OCI-LY7 (cell line): Measurements from ENCODE around the gene TMEM204. TPM values are rescaled to one million over a fixed set of nuclear protein-coding genes. Genes with fewer than 3 reads are reported as not detected.

Experiments
- BruUV-seq: library from RNA; stranded (reverse); fragments of 400-500 nt; replicated peaks from 2 replicates; lab custom pipeline; 2021; lab: Mats Ljungman, UMichigan
- CTCF ChIA-PET: fragments of 300-600 bp; sonication (Branson Sonifier 250); formaldehyde crosslinking; loops from one replicate; lab custom pipeline; 2022; ENCODE audit warnings: antibody characterized with exemption; ENCODE audit not compliant: unreplicated experiment; lab: Charles Lee
- POLR2A ChIA-PET: fragments of 300-600 bp; sonication (Branson Sonifier 250); formaldehyde crosslinking; loops from one replicate; lab custom pipeline; 2022; ENCODE audit warnings: antibody characterized with exemption; lab: Charles Lee
- DNase-seq: peaks from one replicate; pipeline ENCODE4 v3.0.0-alpha.2; 2015; ENCODE audit warnings: low spot score
- H2AFZ ChIP-seq: fragments of 200-600 bp; sonication (generic), shearing (Covaris generic); 2 replicates; pipeline ENCODE4 v1.6.1; 2014; ENCODE audit warnings: mild to moderate bottlenecking, antibody characterized with exemption, low read length, moderate library complexity
- H3K27ac ChIP-seq: fragments of 200-600 bp; sonication (generic); 2 replicates; pipeline ENCODE4 v1.5.1; 2014; ENCODE audit warnings: mixed run types, low read depth, mild to moderate bottlenecking, moderate library complexity, low read length, inconsistent platforms; ENCODE audit not compliant: poor library complexity, severe bottlenecking
- H3K36me3 ChIP-seq: fragments of 200-600 bp; sonication (generic); 2 replicates; pipeline ENCODE4 v1.6.1; 2014; ENCODE audit warnings: mild to moderate bottlenecking, antibody characterized with exemption, low read length, moderate library complexity, mixed read lengths; ENCODE audit not compliant: insufficient read depth
- H3K4me1 ChIP-seq: fragments of 200-600 bp; sonication (generic); 2 replicates; pipeline ENCODE4 v1.5.1; 2014; ENCODE audit warnings: mild to moderate bottlenecking, low read length; ENCODE audit not compliant: insufficient read depth, poor library complexity, severe bottlenecking
- H3K4me2 ChIP-seq: fragments of 200-600 bp; sonication (generic); 2 replicates; pipeline ENCODE4 v1.6.1; 2014; ENCODE audit warnings: mild to moderate bottlenecking, low read length
- H3K4me3 ChIP-seq: fragments of 200-600 bp; sonication (generic); 2 replicates; pipeline ENCODE4 v1.5.1; 2014; ENCODE audit warnings: mild to moderate bottlenecking, low read depth, low read length; ENCODE audit not compliant: poor library complexity, severe bottlenecking
- H3K79me2 ChIP-seq: fragments of 200-600 bp; sonication (generic); 2 replicates; pipeline ENCODE4 v1.6.1; 2016; ENCODE audit warnings: low read depth, mild to moderate bottlenecking, low read length, moderate library complexity, mixed read lengths; ENCODE audit not compliant: insufficient read depth
- H3K9me2 ChIP-seq: fragments of 200-600 bp; sonication (generic); 2 replicates; pipeline ENCODE4 v1.6.1; 2016; ENCODE audit warnings: mild to moderate bottlenecking, low read length, mixed read lengths; ENCODE audit not compliant: insufficient read depth
- H3K9me3 ChIP-seq: fragments of 200-600 bp; sonication (generic); 2 replicates; pipeline ENCODE4 v1.6.1; 2014; ENCODE audit warnings: mild to moderate bottlenecking, mixed run types, low read length, mixed read lengths
- H4K20me1 ChIP-seq: fragments of 200-600 bp; sonication (generic); 2 replicates; pipeline ENCODE4 v1.6.1; 2014; ENCODE audit warnings: mild to moderate bottlenecking, antibody characterized with exemption, low read length, moderate library complexity, mixed read lengths; ENCODE audit not compliant: insufficient read depth
- CTCF ChIP-seq: fragments of 200-600 bp; sonication (generic); conservative IDR thresholded peaks from 2 replicates; pipeline ENCODE4 v1.5.1; 2014; ENCODE audit warnings: mild to moderate bottlenecking, antibody characterized with exemption, low read length, moderate library complexity, mixed read lengths
- EZH2phosphoT487 ChIP-seq: fragments of 200-600 bp; sonication (generic); IDR thresholded peaks from 2 replicates; pipeline ENCODE4 v1.6.1; 2018; ENCODE audit warnings: low read depth, borderline replicate concordance, mild to moderate bottlenecking, mixed run types, antibody characterized with exemption, low read length, moderate library complexity, mixed read lengths
- intact Hi-C: fragments of 100-400 bp; cut with micrococcal nuclease; formaldehyde crosslinking; loops from one replicate; pipeline ENCODE4 v1.10.0; 2022; ENCODE audit not compliant: unreplicated experiment
- total RNA-seq, 2 experiments: library from RNA; depleted of rRNA in 1 of 2; stranded (reverse); fragments of >200 nt in 1 of 2; shearing (Covaris generic) in 1 of 2; gene quantifications; 2 replicates each; pipeline ENCODE4 v1.2.3, GENCODE V29; 2014 to 2022

TMEM204 gene
- total RNA-seq, 2 experiments from 2014 or later, result not detected

- no TSS peak for BruUV-seq
- no peak overlapping the region for H3K27ac ChIP-seq
- H3K9me3 ChIP-seq, result no peaks in the 10 kb centered on the region
- H3K4me1 ChIP-seq, result no peaks in the 10 kb centered on the region
- ChIA-PET POLR2A (no interaction called here), CTCF (no interaction called here)
- no peak overlapping the region for H3K4me2 ChIP-seq
- H3K4me3 ChIP-seq, result no peak overlapping the region
- no peaks in the 10 kb centered on the region for H3K9me2 ChIP-seq
- no peaks in the 10 kb centered on the region for H3K36me3 ChIP-seq
- TF ChIP-seq EZH2phosphoT487 (no peak), CTCF (no peak)
- no peak for DNase-seq
- intact Hi-C loops, result no loop called here
- no peak overlapping the region for H2AFZ ChIP-seq
- H4K20me1 ChIP-seq, result no peaks in the 10 kb centered on the region
- H3K79me2 ChIP-seq, result no peaks in the 10 kb centered on the region
These were observed 18.7 kb downstream of the TMEM204 start for GRCh38 chr16:1552129-1552528.

- intact Hi-C loops, result no loop called here
- no peak overlapping the region for H3K4me3 ChIP-seq
- H3K9me2 ChIP-seq, result no peaks in the 10 kb centered on the region
- ChIA-PET POLR2A (no interaction called here), CTCF (no interaction called here)
- no peak for DNase-seq
- H2AFZ ChIP-seq, result no peak overlapping the region
- no peak overlapping the region for H3K4me2 ChIP-seq
- no peak overlapping the region for H3K27ac ChIP-seq
- H3K79me2 ChIP-seq, result no peaks in the 10 kb centered on the region
- no peak for TF ChIP-seq CTCF
- TF ChIP-seq EZH2phosphoT487, result no peak
- no peaks in the 10 kb centered on the region for H4K20me1 ChIP-seq
- no peaks in the 10 kb centered on the region for H3K4me1 ChIP-seq
- no peaks in the 10 kb centered on the region for H3K36me3 ChIP-seq
- no peaks in the 10 kb centered on the region for H3K9me3 ChIP-seq
- BruUV-seq, result no TSS peak
These were observed 20.7 kb downstream of the TMEM204 start for GRCh38 chr16:1553946-1554825.

GRCh38 chr16:1554826-1555445, 21.5 kb downstream of the TMEM204 start:
- Histone ChIP-seq H3K4me3 (no peak overlapping the region), H3K9me3 (no peaks in the 10 kb centered on the region), H3K79me2 (no peaks in the 10 kb centered on the region), H3K4me1 (no peaks in the 10 kb centered on the region), H2AFZ (no peak overlapping the region), H3K9me2 (no peaks in the 10 kb centered on the region), H3K36me3 (no peaks in the 10 kb centered on the region), H3K4me2 (no peak overlapping the region), H3K27ac (no peak overlapping the region), H4K20me1 (no peaks in the 10 kb centered on the region)
- intact Hi-C loops, result no loop called here
- ChIA-PET POLR2A (no interaction called here), CTCF (no interaction called here)
- TF ChIP-seq CTCF (no peak), EZH2phosphoT487 (no peak)
- BruUV-seq, result no TSS peak
- DNase-seq, result no peak
